HepG2 (cell line): Measurements from ENCODE around the gene PCDHB2. TPM values are rescaled to one million over a fixed set of nuclear protein-coding genes. Genes with fewer than 3 reads are reported as not detected.

ENCODE experiments used
- ATAC-seq: fragments of 200-7000 bp; cut with Tn5 transposase; 3 replicates; pipeline ENCODE4 v1.9.1; 2020; ENCODE audit warnings: mild to moderate bottlenecking, moderate library complexity
- BruUV-seq: library from RNA; stranded (reverse); fragments of 400-500 nt; replicated peaks from 2 replicates; lab custom pipeline; 2021; lab: Mats Ljungman, UMichigan
- CTCF ChIA-PET: fragments of 300-600 bp; formaldehyde crosslinking; extraction: SDS; loops from one replicate; lab custom pipeline; 2021; ENCODE audit warnings: low total read pairs, inconsistent platforms, low intra/inter-chr PET ratio; lab: Yijun Ruan, JAX
- POLR2A ChIA-PET: fragments of 350-600 bp; sonication (Branson Sonifier 250); formaldehyde crosslinking; loops from one replicate; lab custom pipeline; 2020; ENCODE audit warnings: antibody characterized with exemption, inconsistent platforms; lab: Yijun Ruan, JAX
- DNase-seq: peaks from one replicate; pipeline ENCODE4 v3.0.0-alpha.2; 2015; ENCODE audit warnings: low spot score
- FAIRE-seq: peaks from 3 replicates; lab custom pipeline; 2011; peaks lifted over from hg19 to GRCh38; lab: Jason Lieb, UNC
- H2AFZ ChIP-seq: one replicate; pipeline ENCODE4 v1.6.1; 2011; ENCODE audit warnings: low read length, inconsistent platforms
- H3K27ac ChIP-seq: fragments of 300-600 bp; 3 replicates; pipeline ENCODE4 v1.8.0; 2011; ENCODE audit warnings: mixed run types, mild to moderate bottlenecking, mixed read lengths, low read length, inconsistent platforms; ENCODE audit not compliant: insufficient read depth; ENCODE audit errors: extremely low read length
- H3K27me3 ChIP-seq, 2 experiments: fragments of 200-600 bp in 1 of 2; 2 replicates in 1 of 2; 3 replicates in 1 of 2; pipeline versions ENCODE4 v1.6.0 to v1.8.0; 2011; ENCODE audit warnings: low read length in 2 of 2, mild to moderate bottlenecking in 2 of 2, moderate library complexity in 2 of 2, inconsistent platforms in 1 of 2; ENCODE audit not compliant: insufficient read depth in 2 of 2, control insufficient read depth in 1 of 2
- H3K36me3 ChIP-seq, 2 experiments: fragments of 200-600 bp in 1 of 2; replicated peaks in 1 of 2; 2 replicates in 1 of 2; 3 replicates in 1 of 2; pipeline versions ENCODE4 v1.5.1 to v1.8.0; 2011; ENCODE audit warnings: low read length in 2 of 2, inconsistent platforms in 1 of 2; ENCODE audit not compliant: insufficient read depth in 2 of 2, control insufficient read depth in 1 of 2
- H3K4me1 ChIP-seq: 2 replicates; pipeline ENCODE4 v1.5.1; 2012; ENCODE audit warnings: low read length, inconsistent platforms; ENCODE audit not compliant: insufficient read depth
- H3K4me2 ChIP-seq: 2 replicates; pipeline ENCODE4 v1.6.0; 2011; ENCODE audit warnings: low read depth, low read length, inconsistent platforms
- H3K4me3 ChIP-seq, 3 experiments: fragments of 200-600 bp in 1 of 3; sonication (generic), shearing (Covaris generic) in 1 of 3; replicated peaks in 1 of 3; 2 replicates each; pipeline ENCODE4 v1.5.1; 2011 to 2016; ENCODE audit warnings: low read length in 3 of 3, inconsistent platforms in 2 of 3, low read depth in 2 of 3, mild to moderate bottlenecking in 2 of 3, control low read depth in 1 of 3, mixed read lengths in 1 of 3; ENCODE audit not compliant: insufficient read depth in 1 of 3
- H3K79me2 ChIP-seq: one replicate; pipeline ENCODE4 v1.6.1; 2011; ENCODE audit warnings: low read length, inconsistent platforms; ENCODE audit not compliant: insufficient read depth
- H3K9ac ChIP-seq: 2 replicates; pipeline ENCODE4 v1.6.0; 2011; ENCODE audit warnings: mild to moderate bottlenecking, low read depth, low read length, inconsistent platforms; ENCODE audit not compliant: insufficient read depth
- H3K9me3 ChIP-seq: 2 replicates; pipeline ENCODE4 v1.5.1; 2012; ENCODE audit warnings: mild to moderate bottlenecking, low read length
- H4K20me1 ChIP-seq: 2 replicates; pipeline ENCODE4 v1.6.0; 2011; ENCODE audit warnings: inconsistent platforms, mild to moderate bottlenecking, low read length, moderate library complexity; ENCODE audit not compliant: insufficient read depth
- DPF2 ChIP-seq: sonication (generic); formaldehyde crosslinking; IDR thresholded peaks from 2 replicates; pipeline ENCODE4 v1.4.0; 2020; ENCODE audit warnings: mild to moderate bottlenecking, low read depth, missing genetic modification reagents, borderline replicate concordance
- EED ChIP-seq: sonication (generic); formaldehyde crosslinking; IDR thresholded peaks from 2 replicates; pipeline ENCODE4 v1.5.0; 2020; ENCODE audit warnings: mild to moderate bottlenecking, missing genetic modification reagents
- ELF1 ChIP-seq: sonication (generic); formaldehyde crosslinking; IDR thresholded peaks from 2 replicates; pipeline ENCODE4 v1.4.0; 2020; ENCODE audit warnings: missing genetic modification reagents
- IKZF1 ChIP-seq: fragments of 450-650 bp; IDR thresholded peaks from 2 replicates; pipeline ENCODE4 v1.7.1; 2016
- NR2F6 ChIP-seq, 2 experiments: IDR thresholded peaks; 2 replicates each; pipeline ENCODE4 v1.6.1; 2016; ENCODE audit warnings: antibody characterized with exemption in 1 of 2, mild to moderate bottlenecking in 1 of 2
- RBM22 ChIP-seq: fragments of 200-400 bp; formaldehyde crosslinking; optimal IDR thresholded peaks from 2 replicates; pipeline ENCODE3; 2017; ENCODE audit warnings: mild to moderate bottlenecking, low read length, moderate library complexity
- ZBTB49 ChIP-seq: sonication (generic); formaldehyde crosslinking; IDR thresholded peaks from 2 replicates; pipeline ENCODE4 v1.4.0; 2020; ENCODE audit warnings: missing genetic modification reagents, borderline replicate concordance
- ZFP36 ChIP-seq: fragments of 150-350 bp; IDR thresholded peaks from 2 replicates; pipeline ENCODE4 v1.6.1; 2018; ENCODE audit warnings: borderline replicate concordance, low read length, low read depth; ENCODE audit not compliant: partially characterized antibody
- ZNF136 ChIP-seq: sonication (generic); formaldehyde crosslinking; IDR thresholded peaks from 2 replicates; pipeline ENCODE4 v1.8.1; 2022; ENCODE audit warnings: low read depth, mild to moderate bottlenecking, moderate library complexity, missing genetic modification reagents
- WGBS: methylation state at CpG from one replicate; pipeline ENCODE4 v1.1.6; 2017; ENCODE audit warnings: low lambda C conversion rate; 5-methylcytosine and 5-hydroxymethylcytosine counted together
- in situ Hi-C: cut with HindIII; loops from 2 replicates; pipeline ENCODE4 v1.10.0; 2017; ENCODE audit warnings: low pct_unique_long_range_greater_than_20kb; ENCODE audit not compliant: extremely low pct_ligation_motif_present
- intact Hi-C: fragments of 100-400 bp; cut with micrococcal nuclease; formaldehyde crosslinking; loops from one replicate; pipeline ENCODE4 v1.10.0; 2022; ENCODE audit not compliant: unreplicated experiment
- polyA plus RNA-seq, 8 experiments: library from polyadenylated mRNA; depleted of rRNA in 3 of 8; stranded (reverse) in 7 of 8; unstranded in 1 of 8; fragments of >200 nt; fragmentation: Illumina TruSeq in 4 of 8; extraction: Trizol in 4 of 8; gene quantifications; 2 replicates each; pipeline versions ENCODE4 v1.2.1 to v1.2.3, GENCODE V29; 2011 to 2016; ENCODE audit warnings: low read depth in 4 of 8, missing spikeins in 1 of 8, mixed read lengths in 1 of 8; ENCODE audit not compliant: insufficient read depth in 1 of 8
- total RNA-seq, 5 experiments: library from RNA; depleted of rRNA; stranded (reverse); fragments of >200 nt; fragmentation: Illumina TruSeq; extraction: Trizol; gene quantifications; 2 replicates each; pipeline ENCODE4 v1.2.3, GENCODE V29; 2016; ENCODE audit warnings: low read depth in 1 of 5
- TF ChIP-seq, protein P1 (sequence below): sonication (generic); formaldehyde crosslinking; IDR thresholded peaks from 2 replicates; pipeline ENCODE4 v1.5.1; 2020; ENCODE audit warnings: mild to moderate bottlenecking, missing genetic modification reagents, borderline replicate concordance

PCDHB2 gene
- total and polyA plus RNA-seq, 2 of the 13 experiments (the other 11 are each of a cell fraction or from before 2014, with no cell fraction given), result 7.1 to 7.5 TPM

GRCh38 chr5:141051521-141051866, 42.9 kb upstream of the PCDHB2 start (continued):
- TF ChIP-seq DPF2 (CRISPR knock-in tag) (no peak), EED (CRISPR knock-in tag) (no peak), IKZF1 (no peak)
- TF ChIP-seq, all 625 proteins: peak for 0

DNA sequence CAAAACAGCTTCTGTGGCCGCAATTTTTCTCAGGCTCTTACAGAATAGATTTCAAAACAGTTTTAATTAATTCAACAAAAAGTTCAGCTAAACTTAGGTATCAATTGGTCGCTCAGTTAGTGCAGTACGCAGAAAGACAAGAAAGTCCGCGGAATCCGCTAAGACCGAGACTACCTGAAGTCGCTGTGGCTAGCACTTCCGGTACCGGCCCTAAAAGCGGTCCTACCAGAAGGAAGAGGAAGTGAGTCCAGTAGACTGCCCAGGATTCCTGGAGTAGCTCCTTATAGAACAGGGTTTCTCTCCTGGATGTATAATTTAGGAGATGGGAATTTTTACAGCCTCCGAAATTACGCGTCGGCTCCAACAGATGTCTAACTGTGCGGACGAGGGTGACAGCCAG, 16.6 kb upstream of the PCDHB2 start:
- Histone ChIP-seq H3K36me3 (no peaks in the 10 kb centered on the region), H3K79me2 (no peaks in the 10 kb centered on the region), H4K20me1 (no peaks in the 10 kb centered on the region), H3K4me3 (no peak overlapping the region), H3K9me3 (no peaks in the 10 kb centered on the region), H3K4me1 (no peaks in the 10 kb centered on the region), H3K27me3 (no peaks in the 10 kb centered on the region; a peak in 2 of 5 replicates), H3K27ac (no peak overlapping the region), H3K9ac (no peak overlapping the region), H3K4me2 (no peak overlapping the region)
- ChIA-PET CTCF (no interaction called here), POLR2A (no interaction called here)
- 86% methylated on average over 17 of the region's 17 CpGs for WGBS
- in situ Hi-C loops, result no loop called here
- no peak for ATAC-seq
- intact Hi-C loops, result no loop called here
- BruUV-seq, result no TSS peak
- TF ChIP-seq ZFP36 (no peak), NR2F6 (IDR thresholded peaks at IDR 0.05) (no peak), NR2F6 (CRISPR knock-in tag; IDR thresholded peaks at IDR 0.05) (no peak), ELF1 (CRISPR knock-in tag) (no peak), ZNF136 (CRISPR knock-in tag) (no peak), ZBTB49 (CRISPR knock-in tag) (no peak), RBM22 (no peak)
- TF ChIP-seq, protein P1, sequence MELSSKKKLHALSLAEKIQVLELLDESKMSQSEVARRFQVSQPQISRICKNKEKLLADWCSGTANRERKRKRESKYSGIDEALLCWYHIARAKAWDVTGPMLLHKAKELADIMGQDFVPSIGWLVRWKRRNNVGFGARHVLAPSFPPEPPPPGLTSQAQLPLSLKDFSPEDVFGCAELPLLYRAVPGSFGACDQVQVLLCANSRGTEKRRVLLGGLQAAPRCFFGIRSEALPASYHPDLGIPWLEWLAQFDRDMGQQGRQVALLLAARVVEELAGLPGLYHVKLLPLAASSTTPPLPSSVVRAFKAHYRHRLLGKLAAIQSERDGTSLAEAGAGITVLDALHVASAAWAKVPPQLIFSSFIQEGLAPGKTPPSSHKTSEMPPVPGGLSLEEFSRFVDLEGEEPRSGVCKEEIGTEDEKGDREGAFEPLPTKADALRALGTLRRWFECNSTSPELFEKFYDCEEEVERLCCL, result no peak
- TF ChIP-seq, all 625 proteins: peak for 0
- no peak overlapping the region for H2AFZ ChIP-seq
- FAIRE-seq (no peak), DNase-seq (no peak)
